Measurements from ENCODE around the gene BHLHE23.

GRCh38 chr20:63054103-63054474 lies 47.3 kb upstream of the BHLHE23 start:
- no peak for TF ChIP-seq PATZ1 (CRISPR knock-in tag; IDR thresholded peaks at IDR 0.05; ENCODE audit: borderline replicate concordance)
- no peak for TF ChIP-seq TCF4 (CRISPR knock-in tag; IDR thresholded peaks at IDR 0.05; ENCODE audit: borderline replicate concordance)
- no peak for TF ChIP-seq GLIS3 (CRISPR knock-in tag; IDR thresholded peaks at IDR 0.05)
- no peak for TF ChIP-seq ZFP30 (CRISPR knock-in tag; IDR thresholded peaks at IDR 0.05)
- TF ChIP-seq ISL1 (CRISPR knock-in tag; IDR thresholded peaks at IDR 0.05): no peak
